HEK293T (cell line): ENCODE results near the gene TAT.

ENCODE experiments used
- ARNT ChIP-seq: fragments of 450-650 bp; IDR thresholded peaks from 2 replicates; pipeline ENCODE4 v1.6.1; 2017; ENCODE audit warnings: mild to moderate bottlenecking
- CTBP1 ChIP-seq: fragments of 450-650 bp; IDR thresholded peaks from 2 replicates; pipeline ENCODE4 v1.6.1; 2016; ENCODE audit warnings: borderline replicate concordance
- ELF4 ChIP-seq: fragments of 450-650 bp; IDR thresholded peaks from 2 replicates; pipeline ENCODE4 v1.6.1; 2017; ENCODE audit warnings: antibody characterized with exemption
- HDGF ChIP-seq: fragments of 450-650 bp; IDR thresholded peaks from 2 replicates; pipeline ENCODE4 v1.6.1; 2017; ENCODE audit warnings: antibody characterized with exemption, borderline replicate concordance
- SP1 ChIP-seq: fragments of 450-650 bp; IDR thresholded peaks from 2 replicates; pipeline ENCODE4 v1.6.1; 2017
- SUZ12 ChIP-seq: fragments of 450-650 bp; IDR thresholded peaks from 2 replicates; pipeline ENCODE4 v1.6.1; 2016; ENCODE audit warnings: mild to moderate bottlenecking
- TARDBP ChIP-seq: fragments of 450-650 bp; IDR thresholded peaks from 2 replicates; pipeline ENCODE4 v1.6.1; 2016

- TF ChIP-seq ARNT = no peak
- TF ChIP-seq SP1 = no peak
- no peak for TF ChIP-seq SUZ12
- TF ChIP-seq CTBP1 = no peak
- no peak for TF ChIP-seq HDGF
- TF ChIP-seq TARDBP = no peak
- no peak for TF ChIP-seq ELF4
Measured at GRCh38 chr16:71618429-71618828, 41.5 kb upstream of the TAT start.
